Activated effector memory CD4-positive, alpha-beta T cell treated with anti-CD3 and anti-CD28 coated beads, Interleukin-2, amount 50 U/mL, for 16 hours (primary cell): ENCODE data around the gene KAT6B.

ENCODE experiments used
- DNase-seq: peaks from one replicate; pipeline ENCODE4 v3.0.0-alpha.2; 2020

KAT6B gene

GRCh38 chr10:75079436-75080083, 253.2 kb downstream of the KAT6B start:
- no peak for DNase-seq

GRCh38 chr10:75080554-75080953, 254.2 kb downstream of the KAT6B start:
- no peak for DNase-seq

- DNase-seq, result no peak
Observed at GRCh38 chr10:75081379-75081778, 255.0 kb downstream of the KAT6B start.
